T47D (cell line): ENCODE results near the gene PPP1R9A.
"Not testable (repeated sequence)": the region's sequence is repeated elsewhere in the genome, so short reads cannot be mapped to it uniquely, and the experiment has no call there.

Source experiments
- DNase-seq, 2 experiments: peaks; one replicate each; pipeline versions ENCODE4 v3.0.0 to v3.0.0-alpha.2; 2011 to 2012; ENCODE audit warnings: low read depth in 1 of 2, low spot score in 1 of 2
- JUND ChIP-seq: IDR thresholded peaks from 2 replicates; pipeline ENCODE4 v1.6.1; 2012; ENCODE audit warnings: low read depth
- in situ Hi-C: cut with HindIII; loops from 2 replicates; pipeline ENCODE4 v1.10.0; 2016; ENCODE audit warnings: low sequenced_read_pairs, low pct_unique_long_range_greater_than_20kb

PPP1R9A gene

DNA sequence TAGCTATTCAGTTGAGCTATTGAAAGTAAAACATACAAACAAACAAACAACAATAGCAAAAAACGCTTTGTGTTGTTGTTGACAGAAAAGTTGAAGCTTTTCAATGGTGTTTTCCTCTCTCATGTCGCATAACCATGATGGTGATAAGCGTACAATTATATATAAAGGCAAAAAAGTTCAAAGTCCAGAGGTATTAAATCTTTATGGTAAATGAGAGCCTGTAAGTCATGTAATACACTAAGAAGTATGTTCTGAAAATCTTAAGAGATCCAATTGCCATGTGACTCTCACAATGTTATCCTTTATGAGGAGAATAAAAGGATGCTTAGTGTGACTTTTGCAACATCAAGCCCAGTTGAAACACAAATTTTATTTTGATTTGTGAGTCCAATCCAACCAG is 93.9 kb downstream of the PPP1R9A start:
- TF ChIP-seq JUND = no peak
- in situ Hi-C loops = no loop called here
- no peak for DNase-seq

- TF ChIP-seq JUND = no peak
- no peak for DNase-seq
- in situ Hi-C loops = no loop called here
Observed at GRCh38 chr7:95001815-95002561, 94.6 kb downstream of the PPP1R9A start.

DNA sequence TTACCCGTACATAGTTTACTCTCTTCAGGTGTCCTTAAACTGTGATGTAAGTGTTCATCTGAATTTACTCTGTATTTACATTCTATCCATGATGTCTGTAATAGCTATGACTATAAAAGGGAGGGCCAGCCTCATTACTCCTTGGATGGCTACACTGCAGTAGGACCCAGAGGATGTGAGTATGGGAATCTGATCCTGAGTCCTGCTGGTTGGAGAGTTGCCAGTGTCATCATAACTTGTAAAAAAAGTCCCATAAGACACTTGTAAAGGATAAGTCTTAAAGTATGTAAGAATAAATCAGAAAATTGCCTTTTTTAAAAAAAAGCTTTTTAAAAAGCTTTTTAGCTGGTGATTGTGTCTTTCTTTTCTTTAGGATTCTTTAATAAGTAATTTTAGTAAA is 95.4 kb downstream of the PPP1R9A start:
- no peak for TF ChIP-seq JUND
- in situ Hi-C loops = no loop called here
- DNase-seq = peak in 1 of 2 experiments; percentile 15

GRCh38 chr7:95004618-95005247 is 97.3 kb downstream of the PPP1R9A start:
- in situ Hi-C loops = no loop called here
- no peak for TF ChIP-seq JUND
- DNase-seq = no peak

DNA sequence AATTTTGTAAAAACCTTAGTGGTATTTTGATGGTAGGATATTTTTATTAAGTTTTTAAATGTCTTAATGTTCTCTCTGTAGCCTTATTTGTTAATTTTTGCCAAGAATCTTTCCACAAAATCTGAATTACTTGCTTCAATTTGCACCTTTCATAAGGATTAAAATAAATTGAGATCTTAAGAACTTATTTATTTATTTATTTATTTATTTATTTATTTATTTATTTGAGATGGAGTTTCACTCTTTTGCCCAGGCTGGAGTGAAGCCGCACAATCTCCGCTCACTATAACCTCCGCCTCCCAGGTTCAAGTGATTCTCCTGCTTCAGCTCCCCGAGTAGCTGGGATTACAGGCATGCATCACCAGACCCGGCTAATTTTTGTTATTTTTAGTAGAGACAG is 98.6 kb downstream of the PPP1R9A start:
- no peak for DNase-seq
- no peak for TF ChIP-seq JUND
- in situ Hi-C loops = no loop called here

DNA sequence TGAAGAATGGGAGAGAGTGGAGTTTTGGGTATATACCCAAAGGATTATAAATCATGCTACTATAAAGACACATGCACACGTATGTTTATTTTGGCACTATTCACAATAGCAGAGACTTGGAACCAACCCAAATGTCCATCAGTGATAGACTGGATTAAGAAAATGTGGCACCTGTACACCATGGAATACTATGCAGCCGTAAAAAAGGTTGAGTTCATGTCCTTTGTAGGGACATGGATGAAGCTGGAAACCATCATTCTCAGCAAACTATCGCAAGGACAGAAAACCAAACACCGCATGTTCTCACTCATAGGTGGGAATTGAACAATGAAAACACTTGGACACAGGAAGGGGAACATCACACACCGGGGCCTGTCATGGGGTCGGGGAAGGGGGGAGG is 101.4 kb downstream of the PPP1R9A start:
- DNase-seq, in situ Hi-C loops: not testable (repeated sequence)

DNA sequence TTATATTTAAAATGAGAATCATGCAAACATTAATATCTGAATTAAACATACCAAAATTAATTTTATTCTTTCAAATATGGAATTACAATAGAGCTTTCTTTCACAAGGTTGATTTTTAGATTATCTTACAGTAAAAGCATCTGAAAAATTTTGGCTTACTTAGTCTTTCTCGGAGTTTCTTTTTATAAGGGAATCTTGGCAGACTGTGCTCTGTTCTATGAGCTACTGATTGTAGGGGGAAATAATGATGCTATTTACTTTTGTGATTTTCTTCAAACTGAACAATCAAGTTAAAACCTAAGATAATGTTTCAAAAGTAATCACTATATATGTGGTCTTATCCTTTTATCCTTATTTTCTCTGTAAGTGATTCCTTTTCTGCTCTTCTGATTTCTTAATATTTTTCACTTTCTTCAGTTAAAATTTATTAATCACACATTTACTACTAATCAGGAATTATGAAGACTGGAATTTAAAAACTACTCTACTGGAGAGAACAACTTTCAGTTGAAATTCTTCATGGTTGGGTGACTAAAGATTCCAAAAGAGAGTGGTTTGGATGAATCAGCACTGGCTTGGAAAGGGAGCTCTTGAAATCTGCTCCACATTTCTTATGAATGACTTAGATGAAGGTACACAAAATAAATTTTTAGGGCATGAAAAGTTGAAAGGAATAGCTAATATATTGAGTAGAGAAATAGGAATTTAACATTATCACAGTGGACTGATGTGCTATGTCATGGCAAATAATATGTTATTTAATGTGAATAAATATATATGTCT is 103.9 kb downstream of the PPP1R9A start:
- no peak for TF ChIP-seq JUND
- DNase-seq = no peak
- in situ Hi-C loops = no loop called here

GRCh38 chr7:95011995-95012394 is 104.6 kb downstream of the PPP1R9A start:
- in situ Hi-C loops = no loop called here
- no peak for TF ChIP-seq JUND
- no peak for DNase-seq

GRCh38 chr7:95018021-95018420 is 110.6 kb downstream of the PPP1R9A start:
- no peak for DNase-seq
- TF ChIP-seq JUND = no peak
- in situ Hi-C loops = no loop called here

- in situ Hi-C loops = no loop called here
- no peak for TF ChIP-seq JUND
Observed at GRCh38 chr7:95026018-95026417, 118.6 kb downstream of the PPP1R9A start.

GRCh38 chr7:95026421-95027072 is 119.2 kb downstream of the PPP1R9A start:
- no peak for TF ChIP-seq JUND
- DNase-seq = no peak
- in situ Hi-C loops = no loop called here

More at GRCh38 chr7:95026018-95026417, 118.6 kb downstream of the PPP1R9A start:
- no peak for DNase-seq

DNA sequence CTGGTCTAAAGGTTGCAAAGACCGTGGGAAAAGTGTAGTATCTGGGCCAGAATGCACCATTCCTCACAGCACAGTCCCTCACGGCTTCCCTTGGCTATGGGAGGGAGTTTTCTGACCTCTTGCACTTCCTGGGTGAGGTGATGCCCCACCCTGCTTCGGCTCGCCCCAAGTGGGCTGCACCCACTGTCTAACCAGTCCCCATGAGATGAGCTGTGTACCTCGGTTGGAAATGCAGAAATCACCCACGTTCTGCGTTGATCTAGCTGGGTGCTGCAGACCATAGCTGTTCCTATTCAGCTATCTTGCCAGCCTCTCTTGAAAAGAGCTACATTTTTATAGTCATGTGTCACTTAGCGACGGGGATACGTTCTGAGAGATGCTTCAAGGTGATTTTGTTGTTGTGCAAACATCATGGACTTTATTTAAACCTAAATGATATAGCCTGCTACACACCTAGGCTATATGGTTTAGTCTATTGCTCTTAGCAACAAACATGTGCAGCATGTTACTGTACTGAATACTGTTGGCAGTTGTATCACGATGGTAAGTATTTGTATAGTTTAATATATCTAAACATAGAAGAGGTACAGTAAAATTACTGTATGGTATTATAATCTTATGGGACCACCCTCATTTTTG is 120.0 kb downstream of the PPP1R9A start:
- DNase-seq = no peak
- no peak for TF ChIP-seq JUND
- in situ Hi-C loops = no loop called here
